HG03469 (cell line): ENCODE results near the gene DIS3L2.

Experiments used
- ATAC-seq: cut with Tn5 transposase; IDR thresholded peaks from one replicate; pipeline ENCODE4 v1.9.1; 2021; ENCODE audit warnings: mild to moderate bottlenecking, moderate library complexity, moderate number of reproducible peaks; ENCODE audit not compliant: unreplicated experiment

The DIS3L2 gene

DNA sequence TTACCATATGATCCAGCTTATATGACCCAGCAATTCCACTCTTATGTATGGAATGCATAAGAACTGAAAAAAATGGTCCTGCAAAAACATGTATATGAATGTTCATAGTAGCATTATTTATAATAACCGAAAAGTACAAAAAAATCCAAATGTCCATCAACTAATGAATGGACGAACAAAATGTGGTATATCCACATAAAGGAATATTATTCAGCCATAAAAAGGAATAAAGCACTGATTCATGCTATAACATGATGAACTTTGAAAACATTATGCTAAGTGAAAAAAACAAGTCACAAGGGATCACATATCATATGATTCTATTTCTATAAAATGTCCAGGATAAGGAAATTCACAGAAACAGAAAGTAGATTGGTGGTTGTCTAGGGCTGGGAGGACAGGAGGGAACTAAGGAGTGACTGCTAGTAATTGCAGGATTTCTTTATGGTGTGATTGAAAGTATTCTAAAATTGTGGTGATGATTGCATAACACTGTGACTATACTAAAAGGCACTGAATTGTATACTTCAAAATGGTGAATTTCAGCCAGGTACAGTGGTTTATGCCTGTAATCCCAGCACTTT is 10.0 kb upstream of the DIS3L2 start:
- no peak for ATAC-seq

DNA sequence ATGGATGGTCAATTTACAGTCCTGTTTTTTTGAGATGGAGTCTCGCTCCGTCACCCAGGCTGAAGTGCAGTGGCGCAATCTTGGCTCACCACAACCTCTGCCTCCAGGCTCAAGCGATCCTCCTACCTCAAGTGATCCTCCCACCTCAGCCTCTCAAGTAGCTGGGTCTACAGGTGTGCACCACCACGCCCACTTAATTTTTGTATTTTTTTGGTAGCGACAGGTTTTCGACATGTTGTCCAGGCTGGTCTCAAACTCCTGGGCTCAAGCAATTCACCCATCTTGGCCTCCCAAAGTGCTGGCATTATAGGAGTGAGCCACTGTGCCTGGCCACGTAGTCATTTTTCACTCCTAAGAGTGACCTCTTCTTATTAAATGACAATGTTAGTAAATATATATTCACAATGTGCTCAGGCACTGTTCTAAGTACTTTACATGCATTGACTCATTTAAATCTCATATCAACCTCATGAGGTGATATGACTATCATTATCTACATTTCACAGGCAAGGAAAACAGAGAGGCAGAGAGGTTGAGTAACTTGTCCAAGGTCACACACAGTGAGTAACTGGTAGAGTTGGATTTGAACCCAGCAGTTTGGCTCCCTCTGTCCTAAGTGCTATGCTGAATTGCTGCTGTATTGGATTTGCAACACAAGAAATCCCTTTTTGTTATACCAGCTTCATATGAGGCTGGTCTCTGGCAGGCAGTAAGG is 5.6 kb upstream of the DIS3L2 start:
- ATAC-seq, result no peak

DNA sequence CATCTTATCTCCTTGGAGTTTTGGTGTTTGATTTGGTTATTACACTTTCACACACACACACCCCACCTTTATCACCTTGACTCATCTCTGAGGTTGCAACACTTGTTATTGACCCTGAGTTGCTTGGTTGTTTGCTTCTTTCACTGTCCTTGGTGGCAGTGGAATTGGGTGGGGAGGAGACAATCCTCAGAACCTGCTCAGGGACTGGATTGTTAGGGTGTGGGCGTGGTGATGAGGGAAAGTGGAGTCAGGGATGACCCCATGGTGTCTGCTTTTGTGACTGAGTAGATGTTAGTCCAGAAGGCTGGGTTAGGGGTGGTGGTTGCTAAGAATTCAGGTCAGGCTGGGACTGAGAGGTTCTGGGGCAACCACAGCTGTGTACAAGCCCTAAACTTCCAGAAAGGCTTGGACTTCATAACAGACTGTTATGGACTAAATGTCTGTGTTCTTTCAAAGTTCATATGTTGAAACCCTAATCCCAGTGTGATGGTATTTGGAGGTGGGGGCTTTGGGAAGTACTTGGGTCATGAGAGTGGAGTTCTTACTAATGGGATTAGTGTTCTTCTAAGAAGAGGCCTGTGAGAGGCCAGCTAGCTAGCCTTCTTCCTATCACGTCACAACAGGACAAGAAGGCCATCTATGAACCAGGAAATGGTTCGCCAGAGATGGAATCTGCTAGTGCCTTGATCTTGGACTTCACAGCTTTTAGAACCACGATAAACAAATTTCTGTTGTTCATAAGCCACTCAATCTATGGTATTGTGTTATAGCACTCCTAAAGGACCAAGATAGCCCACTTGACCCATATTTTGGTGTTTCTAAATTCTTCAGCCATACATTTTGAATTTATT is 3.4 kb upstream of the DIS3L2 start:
- ATAC-seq, result no peak

DNA sequence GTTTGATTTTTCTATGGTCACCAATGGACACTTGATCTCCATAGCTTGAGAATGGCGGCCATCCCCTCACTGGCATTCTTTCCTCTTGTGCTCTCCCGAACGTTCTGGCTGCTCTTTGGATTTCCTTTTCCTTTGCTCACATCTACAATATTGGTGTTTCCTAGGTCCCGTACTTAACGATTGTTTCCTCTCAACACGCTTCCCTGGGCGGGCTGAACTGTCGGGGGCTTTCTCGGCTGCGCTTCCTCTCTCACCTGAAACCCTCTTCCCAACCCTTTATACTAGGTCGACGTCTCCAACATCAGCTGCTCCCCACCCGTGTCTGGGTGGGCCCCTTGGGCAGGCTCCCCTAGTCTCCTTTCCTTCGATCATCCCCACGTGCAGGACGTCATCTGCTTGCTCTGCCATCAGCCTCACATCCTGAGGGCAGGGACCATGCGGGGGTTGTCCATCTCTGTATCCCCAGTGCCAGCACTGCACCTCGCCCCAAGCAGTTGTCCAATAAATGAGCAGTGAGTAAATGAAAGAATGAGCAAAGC is 634 bp upstream of the DIS3L2 start:
- ATAC-seq, result no peak

DNA sequence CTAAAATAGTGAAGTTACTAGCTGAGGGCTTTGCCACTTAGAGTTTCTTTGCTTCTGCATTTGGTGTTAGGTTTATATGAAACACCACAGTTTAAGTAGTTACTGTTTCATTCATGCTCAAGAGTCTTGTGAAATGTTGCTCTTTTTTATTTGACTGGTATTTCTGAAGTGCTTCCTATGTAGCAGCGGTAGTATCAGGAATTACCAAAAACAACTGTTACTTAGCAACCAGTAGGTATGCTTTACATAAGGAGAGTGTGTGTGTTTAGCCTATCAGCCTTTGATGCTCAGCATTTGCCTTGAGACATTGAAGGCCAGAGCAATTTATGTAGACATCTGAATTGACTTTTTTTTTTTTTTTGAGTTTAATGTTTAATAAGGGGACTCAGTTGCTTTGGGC is 3.6 kb downstream of the DIS3L2 start:
- no peak for ATAC-seq

DNA sequence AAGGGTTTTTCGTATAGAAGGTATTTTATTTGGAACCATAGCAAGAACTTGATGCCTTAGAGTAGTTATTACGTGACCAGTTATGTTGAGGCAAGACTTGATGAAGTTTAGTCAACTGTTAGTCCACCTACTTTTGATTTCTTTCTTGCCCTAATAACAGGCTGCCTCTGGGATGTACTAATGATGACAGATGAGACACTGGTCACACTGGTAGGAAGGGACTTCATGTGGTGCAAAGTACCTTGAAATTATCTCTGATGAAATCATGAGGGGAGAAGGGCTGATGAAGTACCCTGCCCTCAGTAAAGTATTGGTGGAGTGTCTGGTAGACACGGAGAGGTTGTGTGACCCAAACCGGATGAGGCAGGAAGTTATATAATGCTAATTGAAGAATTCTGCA is 5.4 kb downstream of the DIS3L2 start:
- ATAC-seq, result no peak

DNA sequence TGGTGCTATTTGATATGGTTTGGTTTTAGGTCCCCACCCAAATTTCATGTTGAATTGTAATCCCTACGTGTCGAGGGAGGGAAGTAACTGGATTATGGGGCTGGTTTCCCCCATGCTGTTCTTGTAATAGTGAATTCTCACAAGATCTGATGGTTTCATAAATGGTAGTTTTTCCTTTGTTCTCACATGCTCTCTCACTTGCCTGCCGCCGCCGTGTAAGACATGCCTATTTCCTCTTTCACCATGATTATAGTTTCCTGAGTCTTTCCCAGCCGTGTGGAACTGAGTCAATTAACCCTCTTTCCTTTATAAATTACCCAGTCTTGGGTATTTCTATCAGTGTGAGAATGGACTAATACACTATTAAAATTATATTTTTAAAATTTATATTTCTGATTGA is 7.3 kb downstream of the DIS3L2 start:
- ATAC-seq, result no peak

DNA sequence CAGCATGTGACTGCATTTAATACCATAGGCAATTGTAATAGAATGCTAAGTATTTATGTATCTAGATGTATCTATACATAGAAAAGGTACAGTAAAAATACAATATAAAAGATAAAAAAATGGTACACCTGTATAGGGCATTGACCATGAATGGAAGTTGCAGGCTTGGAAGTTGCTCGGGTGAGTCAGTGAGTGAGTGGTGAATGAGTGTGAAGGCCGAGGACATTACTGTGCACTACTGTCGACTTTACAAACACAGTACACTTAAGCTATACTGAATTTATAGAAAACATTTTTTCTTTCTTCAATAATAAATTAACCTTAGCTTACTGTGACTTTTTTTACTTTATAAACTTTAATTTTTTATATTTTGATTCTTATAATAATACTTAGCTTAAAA is 8.9 kb downstream of the DIS3L2 start:
- no peak for ATAC-seq

DNA sequence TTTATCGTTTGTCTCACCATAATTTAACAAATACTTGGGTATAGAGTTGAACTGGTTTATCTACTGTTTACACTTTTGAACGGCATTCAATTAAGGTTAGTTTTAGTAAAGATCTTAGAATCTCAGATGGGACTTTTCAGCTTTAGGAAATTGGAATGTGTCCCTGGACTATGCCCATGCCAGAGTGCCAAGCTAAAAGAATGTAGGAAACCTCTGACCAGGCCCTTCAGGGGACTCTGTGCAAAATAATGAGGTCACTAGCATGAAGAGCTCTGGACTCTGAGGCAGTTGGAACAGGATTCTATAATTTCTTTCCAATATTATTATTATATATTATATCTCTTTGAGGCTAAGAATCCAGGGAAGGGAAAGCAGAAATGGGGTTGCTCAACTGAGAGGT is 13.5 kb downstream of the DIS3L2 start:
- no peak for ATAC-seq

DNA sequence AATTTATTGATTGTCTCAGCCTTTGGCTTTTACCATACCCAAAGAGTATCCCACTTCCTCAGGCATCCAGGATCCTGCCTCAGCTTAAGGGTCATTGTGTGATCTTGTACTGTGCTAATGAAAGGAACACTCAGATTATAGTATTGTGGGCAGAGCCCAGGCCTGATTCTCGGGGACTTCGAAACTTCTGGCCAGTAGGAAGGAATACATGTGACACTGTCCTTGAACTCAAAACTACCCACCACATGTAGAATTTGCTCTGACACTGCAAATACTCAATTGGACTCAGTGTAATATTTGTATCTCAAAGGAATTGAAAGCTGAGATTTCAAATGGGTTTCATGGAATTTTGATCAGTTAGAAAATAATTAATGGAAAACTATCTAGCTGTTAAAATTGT is 15.9 kb downstream of the DIS3L2 start:
- ATAC-seq, result no peak

DNA sequence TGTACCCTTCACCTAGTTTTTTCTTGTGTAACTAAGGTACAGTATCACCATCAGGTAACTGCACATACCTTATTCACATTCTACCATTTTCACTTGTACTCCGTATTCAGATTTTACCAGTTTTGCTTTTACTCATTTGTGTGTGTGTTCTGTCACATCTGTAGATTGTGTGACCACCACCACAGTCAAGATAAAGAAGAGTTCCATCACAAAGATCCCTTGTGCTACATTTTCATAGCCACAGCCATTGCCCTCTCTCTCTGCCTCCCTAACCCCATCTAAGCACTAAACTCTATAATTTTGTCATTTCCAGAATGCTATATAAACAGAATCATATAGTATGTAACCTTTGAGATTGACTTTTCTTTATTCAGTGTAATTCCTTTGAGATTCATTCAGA is 23.5 kb downstream of the DIS3L2 start:
- no peak for ATAC-seq

DNA sequence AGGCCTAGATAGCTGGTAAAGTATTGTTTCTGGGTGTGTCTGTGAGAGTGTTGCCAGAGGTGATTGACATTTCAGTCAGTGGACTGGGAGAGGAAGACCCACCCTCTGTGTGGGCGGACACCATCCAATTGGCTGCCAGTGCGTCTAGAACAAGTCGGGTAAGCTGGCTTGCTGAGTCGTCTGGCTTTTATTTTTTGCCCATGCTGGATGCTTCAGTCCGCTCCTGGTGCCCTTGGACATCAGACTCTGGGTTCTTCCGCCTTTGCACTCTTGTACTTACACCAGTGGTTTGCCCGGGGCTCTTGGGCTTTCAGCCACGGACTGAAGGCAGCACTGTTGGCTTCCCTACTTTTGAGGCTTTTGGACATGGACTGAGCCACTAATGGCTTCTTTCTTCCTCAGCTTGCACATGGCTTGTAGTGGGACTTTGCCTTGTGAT is 24.3 kb downstream of the DIS3L2 start:
- no peak for ATAC-seq

DNA sequence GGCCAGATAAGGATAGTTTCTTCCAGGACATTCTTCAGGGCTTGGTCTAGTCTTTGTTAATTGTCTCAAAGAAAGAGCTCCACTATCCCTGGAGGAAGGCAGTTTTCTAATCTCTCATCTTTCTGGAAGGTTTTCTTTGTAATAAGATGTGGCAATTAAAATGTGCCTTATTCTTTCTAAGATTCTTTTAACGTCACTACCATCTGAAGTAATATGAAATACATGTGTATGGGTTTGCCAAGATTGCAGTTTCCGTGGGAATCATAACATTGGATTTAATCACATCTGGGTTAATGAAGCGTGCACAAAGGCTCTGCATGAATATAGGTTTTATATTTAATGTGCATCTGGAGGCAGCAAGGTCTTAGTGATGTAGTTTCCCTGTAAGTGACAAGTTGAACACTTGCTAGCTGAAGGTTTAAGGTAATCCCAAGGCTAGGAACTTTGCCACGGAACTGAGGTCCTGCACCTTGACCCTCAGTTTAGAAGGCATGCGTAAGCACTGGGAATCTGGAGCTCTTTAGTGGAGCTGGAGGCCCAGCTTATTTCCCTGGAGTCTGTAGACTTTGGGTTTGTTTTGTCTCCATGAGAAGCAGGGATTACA is 25.7 kb downstream of the DIS3L2 start:
- ATAC-seq, result no peak

DNA sequence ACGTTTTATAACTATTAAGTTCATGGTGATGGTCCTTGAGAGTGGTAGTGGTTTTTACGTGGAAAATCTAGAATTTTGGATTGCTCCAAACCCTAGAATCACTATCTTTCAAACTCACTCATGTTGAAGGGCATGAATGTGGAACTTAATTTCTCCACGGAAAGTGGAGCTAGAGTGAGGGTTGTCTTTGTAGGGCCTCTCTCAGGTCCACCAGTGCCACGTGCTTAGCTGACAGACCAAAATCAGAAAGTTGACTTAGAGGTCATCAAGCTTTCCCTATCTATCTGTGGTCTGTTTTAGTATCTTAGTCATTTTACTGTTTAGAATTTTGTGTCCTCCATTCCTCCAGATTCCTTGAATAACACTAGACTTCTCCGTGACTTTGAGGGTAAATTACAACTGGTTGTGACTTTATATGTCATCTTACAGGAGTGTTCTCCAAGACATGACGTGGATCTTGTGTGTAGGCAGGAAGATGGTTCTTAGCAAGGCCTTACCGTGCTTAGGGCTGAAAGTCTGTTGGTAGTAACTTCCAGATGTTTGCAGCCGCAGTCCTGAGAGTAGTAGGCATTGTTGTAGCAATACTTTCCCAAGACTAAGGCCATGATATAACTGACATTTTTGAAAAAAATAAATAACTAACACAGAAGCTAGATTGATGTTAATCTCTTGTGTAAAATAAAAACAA is 26.8 kb downstream of the DIS3L2 start:
- no peak for ATAC-seq

DNA sequence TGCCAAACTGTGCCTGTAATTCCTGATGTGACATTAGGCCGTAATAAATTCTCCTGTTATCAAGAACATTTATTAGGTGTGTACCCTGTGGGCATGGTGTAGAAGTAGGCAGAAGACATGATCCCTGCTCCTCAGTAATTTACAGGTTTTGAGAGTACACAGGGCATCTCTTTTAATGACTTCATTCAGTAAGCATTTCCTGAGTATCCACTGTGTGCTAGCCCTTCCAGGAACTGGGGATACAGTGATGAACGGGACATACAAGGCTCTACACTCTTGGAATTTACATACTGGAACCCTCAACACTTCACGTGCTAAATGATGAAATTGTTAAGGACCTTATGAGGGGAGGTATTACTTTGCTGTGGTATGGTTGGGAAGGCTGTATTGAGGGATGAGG is 30.2 kb downstream of the DIS3L2 start:
- ATAC-seq, result no peak

DNA sequence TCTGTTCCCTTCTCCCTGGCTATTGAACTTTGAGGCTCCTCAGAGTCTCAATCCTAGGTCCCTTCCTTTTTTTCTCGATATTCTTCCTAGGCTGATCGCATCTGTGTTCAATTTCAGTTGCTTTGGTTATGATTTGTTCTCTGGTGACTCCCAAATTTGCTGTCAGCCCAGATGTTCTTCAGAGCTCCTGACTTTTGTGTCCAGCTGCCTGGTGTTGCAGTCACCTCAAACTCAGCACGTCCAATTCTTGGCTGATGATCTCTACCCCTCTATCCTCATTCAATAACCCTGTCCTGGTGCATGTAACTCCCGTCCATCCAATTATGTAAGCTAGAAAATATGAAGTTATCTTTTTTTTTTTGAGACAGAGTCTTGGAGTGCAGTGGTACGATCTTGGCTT is 31.4 kb downstream of the DIS3L2 start:
- no peak for ATAC-seq

DNA sequence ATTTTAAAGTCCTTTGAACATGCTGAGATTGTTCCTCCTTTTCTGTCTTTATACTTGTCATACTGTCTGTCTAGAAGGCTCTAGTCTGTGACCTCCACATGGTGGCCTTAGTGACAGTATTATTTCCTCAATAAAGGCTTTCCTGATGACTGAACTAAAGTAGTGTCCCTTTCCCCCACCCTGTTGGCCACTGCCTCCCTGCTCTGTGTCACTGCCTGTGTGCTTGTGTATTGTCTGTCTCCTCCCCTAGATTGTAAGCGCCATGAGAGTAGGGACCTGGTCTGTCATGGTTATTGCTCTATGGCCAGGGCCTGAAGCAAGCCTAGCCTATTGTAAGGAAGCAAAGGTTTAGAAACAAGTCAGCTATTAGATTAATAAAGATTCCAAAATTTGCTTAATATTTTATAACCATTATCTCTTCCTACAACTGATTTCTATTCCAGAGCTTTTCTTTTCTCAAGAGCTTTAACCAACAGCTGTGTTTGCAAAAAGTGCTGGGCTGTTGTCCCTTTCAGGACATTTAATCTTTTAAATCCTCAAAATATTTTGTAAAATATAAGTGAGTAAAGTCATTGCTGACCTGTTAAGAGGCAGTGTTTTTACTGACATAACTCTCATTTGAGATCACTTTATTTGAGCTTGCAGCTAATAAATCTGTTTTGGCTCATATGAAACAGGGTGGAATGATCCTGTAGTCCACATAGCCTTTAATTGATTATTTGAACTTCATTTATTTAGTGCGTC is 35.5 kb downstream of the DIS3L2 start:
- ATAC-seq, result no peak

DNA sequence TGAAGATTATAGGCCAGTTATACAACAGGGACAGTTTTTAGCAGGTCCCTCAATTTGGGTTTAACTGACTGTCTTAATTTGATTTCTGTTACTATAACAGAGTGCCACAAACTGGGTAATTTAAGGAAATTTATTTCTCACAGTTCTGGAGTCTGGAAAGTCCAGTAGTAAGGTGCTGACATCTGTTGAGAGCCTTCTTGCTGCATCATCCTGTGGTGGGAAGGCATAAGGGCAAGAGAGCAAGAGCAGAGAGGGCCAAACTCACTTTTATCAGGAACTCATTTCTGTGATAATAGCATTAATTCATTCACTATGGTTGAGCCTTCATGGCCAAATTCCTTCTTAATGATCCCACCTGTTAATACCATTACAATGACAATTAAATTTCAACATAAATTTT is 36.5 kb downstream of the DIS3L2 start:
- ATAC-seq, result no peak

DNA sequence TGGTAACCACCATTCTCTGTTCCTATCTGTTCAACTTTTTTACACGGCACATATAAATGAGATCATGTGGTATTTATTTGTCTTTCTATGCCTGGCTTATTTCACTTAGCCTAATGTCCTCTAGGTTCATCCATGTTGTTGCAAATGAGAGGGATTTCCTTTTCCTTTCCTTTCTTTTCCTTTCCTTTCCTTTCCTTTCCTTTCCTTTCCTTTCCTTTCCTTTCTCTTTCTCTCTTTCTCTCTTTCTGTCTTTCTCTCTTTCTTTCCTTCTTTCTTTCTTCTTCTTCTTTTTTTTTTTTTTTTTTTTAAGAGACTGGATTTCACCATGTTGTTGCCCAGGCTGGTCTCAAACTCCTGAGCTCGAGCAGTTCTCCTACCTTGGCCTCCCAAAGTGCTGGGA is 38.9 kb downstream of the DIS3L2 start:
- no peak for ATAC-seq

DNA sequence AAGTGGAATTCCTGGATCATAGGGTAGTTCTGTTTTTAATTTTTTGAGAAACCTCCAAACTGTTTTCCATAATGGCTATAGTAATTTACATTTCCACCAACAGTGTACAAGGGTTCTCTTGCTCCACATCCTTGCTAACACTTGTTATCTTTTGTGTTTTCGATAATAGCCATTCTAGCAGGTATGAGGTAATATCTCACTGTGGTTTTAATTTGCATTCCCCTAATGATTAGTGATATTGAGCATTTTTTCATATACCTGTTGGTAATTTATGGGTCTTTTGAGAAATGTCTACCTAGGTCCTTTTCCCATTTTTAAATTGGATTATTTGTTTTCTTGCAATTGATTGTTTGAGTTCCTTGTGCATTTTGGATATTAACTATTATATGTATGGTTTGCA is 39.6 kb downstream of the DIS3L2 start:
- ATAC-seq, result no peak
